K562 (cell line): ENCODE results near the gene HPCAL1. TPM values are rescaled to one million over a fixed set of nuclear protein-coding genes. Genes with fewer than 3 reads are reported as not detected.

Experiments used
- BHLHE40 ChIP-seq: IDR thresholded peaks from 2 replicates; pipeline ENCODE4 v1.6.1; 2011; ENCODE audit warnings: low read length, improper control_type of control experiment
- FOXK1 ChIP-seq: sonication (generic); formaldehyde crosslinking; IDR thresholded peaks from 2 replicates; pipeline ENCODE4 v1.8.0; 2022; ENCODE audit warnings: missing genetic modification reagents, mild to moderate bottlenecking, borderline replicate concordance
- GABPA ChIP-seq: fragments of 200-800 bp; sonication (Bioruptor generic); conservative IDR thresholded peaks from 2 replicates; pipeline ENCODE4 v1.6.1; 2016; ENCODE audit warnings: low read depth, missing genetic modification characterization, missing compliant biosample characterization
- GABPB1 ChIP-seq: sonication (generic); formaldehyde crosslinking; IDR thresholded peaks from 2 replicates; pipeline ENCODE4 v1.8.0; 2022; ENCODE audit warnings: mild to moderate bottlenecking, missing genetic modification reagents
- GATAD2A ChIP-seq: fragments of 450-650 bp; IDR thresholded peaks from 2 replicates; pipeline ENCODE4 v1.6.1; 2017
- MYC ChIP-seq, 2 experiments: fragments of 250-450 bp in 1 of 2; sonication (Bioruptor Pico) in 1 of 2; IDR thresholded peaks; 2 replicates each; pipeline versions ENCODE4 v1.5.1 to v1.6.1; 2012 to 2021; ENCODE audit warnings: low read depth in 2 of 2, borderline replicate concordance in 1 of 2, improper control_type of control experiment in 1 of 2, low read length in 1 of 2, mild to moderate bottlenecking in 1 of 2, moderate library complexity in 1 of 2
- NFRKB ChIP-seq: fragments of 450-650 bp; IDR thresholded peaks from 2 replicates; pipeline ENCODE4 v1.6.1; 2016; ENCODE audit warnings: low read depth
- NR2C2 ChIP-seq, 2 experiments: fragments of 200-800 bp in 1 of 2; sonication (Bioruptor generic) in 1 of 2; sonication (generic) in 1 of 2; formaldehyde crosslinking in 1 of 2; IDR thresholded peaks; 2 replicates each; pipeline versions ENCODE4 v1.6.1 to v1.8.0; 2016 to 2022; ENCODE audit warnings: mild to moderate bottlenecking in 1 of 2, missing compliant biosample characterization in 1 of 2, missing genetic modification characterization in 1 of 2, missing genetic modification reagents in 1 of 2
- PHF8 ChIP-seq: fragments of 200-600 bp; sonication (generic); IDR thresholded peaks from 2 replicates; pipeline ENCODE4 v1.6.1; 2012; ENCODE audit warnings: mixed run types, mild to moderate bottlenecking, inconsistent platforms, low read length, moderate library complexity, borderline replicate concordance
- RBM34 ChIP-seq: fragments of 200-400 bp; formaldehyde crosslinking; IDR thresholded peaks from 2 replicates; pipeline ENCODE4 v1.6.1; 2018; ENCODE audit warnings: low read length, borderline replicate concordance; ENCODE audit not compliant: insufficient read depth
- SLC30A9 ChIP-seq: fragments of 250-450 bp; sonication (Bioruptor Pico); IDR thresholded peaks from 2 replicates; pipeline ENCODE4 v1.8.0; 2022; ENCODE audit warnings: mild to moderate bottlenecking, moderate library complexity
- SMARCC2 ChIP-seq: fragments of 450-650 bp; IDR thresholded peaks from 2 replicates; pipeline ENCODE4 v1.6.1; 2017; ENCODE audit warnings: antibody characterized with exemption, moderate library complexity, mild to moderate bottlenecking, low read depth
- SUPT5H ChIP-seq: fragments of 450-650 bp; IDR thresholded peaks from 2 replicates; pipeline ENCODE4 v1.6.1; 2016
- polyA plus RNA-seq, 8 experiments: library from polyadenylated mRNA; depleted of rRNA in 4 of 8; stranded (reverse) in 5 of 8; unstranded in 3 of 8; fragments of >200 nt; fragmentation: Nextera tagmentation in 2 of 8; fragmentation: Illumina TruSeq in 1 of 8; extraction: Ambion mirVana in 2 of 8; extraction: Trizol in 1 of 8; gene quantifications; 2 replicates each; pipeline versions ENCODE4 v1.2.1 to v1.2.3, GENCODE V29; 2011 to 2014; ENCODE audit warnings: inconsistent platforms in 1 of 8, missing spikeins in 1 of 8
- total RNA-seq, 7 experiments: library from RNA; depleted of rRNA in 6 of 7; stranded (reverse); fragments of >200 nt in 6 of 7; fragmentation: Illumina TruSeq in 2 of 7; extraction: Trizol in 2 of 7; gene quantifications; 2 replicates each; pipeline versions ENCODE4 v1.2.1 to v1.2.3, GENCODE V29; 2011 to 2021; ENCODE audit warnings: low replicate concordance in 1 of 7
- TF ChIP-seq, protein P1 (sequence below), 2 experiments: fragments of 450-650 bp; IDR thresholded peaks; 2 replicates each; pipeline ENCODE4 v1.6.1; 2018; ENCODE audit warnings: mild to moderate bottlenecking in 2 of 2, low read depth in 1 of 2; ENCODE audit not compliant: partially characterized antibody in 2 of 2
- TF ChIP-seq, protein P2 (sequence below): sonication (generic); formaldehyde crosslinking; IDR thresholded peaks from 2 replicates; pipeline ENCODE4 v1.8.1; 2023; ENCODE audit warnings: mild to moderate bottlenecking, missing genetic modification reagents
- TF ChIP-seq, protein P3 (sequence below): fragments of 450-650 bp; IDR thresholded peaks from 2 replicates; pipeline ENCODE4 v1.6.1; 2016; ENCODE audit warnings: missing biosample characterization, missing genetic modification characterization
- TF ChIP-seq, protein P4 (sequence below), 3 experiments: IDR thresholded peaks in 2 of 3; conservative IDR thresholded peaks in 1 of 3; 2 replicates each; pipeline ENCODE4 v1.5.1; 2011 to 2012; ENCODE audit warnings: low read length in 3 of 3, mild to moderate bottlenecking in 3 of 3, control low read depth in 2 of 3, improper control_type of control experiment in 1 of 3, inconsistent platforms in 1 of 3, low read depth in 1 of 3, mixed read lengths in 1 of 3, moderate library complexity in 1 of 3; ENCODE audit not compliant: insufficient read depth in 2 of 3

HPCAL1 gene
- total and polyA plus RNA-seq, 9 of the 15 experiments (the other 6 are each of a cell fraction or from before 2014, with no cell fraction given), result 2.7 to 65.5 (median 23.9) TPM

DNA sequence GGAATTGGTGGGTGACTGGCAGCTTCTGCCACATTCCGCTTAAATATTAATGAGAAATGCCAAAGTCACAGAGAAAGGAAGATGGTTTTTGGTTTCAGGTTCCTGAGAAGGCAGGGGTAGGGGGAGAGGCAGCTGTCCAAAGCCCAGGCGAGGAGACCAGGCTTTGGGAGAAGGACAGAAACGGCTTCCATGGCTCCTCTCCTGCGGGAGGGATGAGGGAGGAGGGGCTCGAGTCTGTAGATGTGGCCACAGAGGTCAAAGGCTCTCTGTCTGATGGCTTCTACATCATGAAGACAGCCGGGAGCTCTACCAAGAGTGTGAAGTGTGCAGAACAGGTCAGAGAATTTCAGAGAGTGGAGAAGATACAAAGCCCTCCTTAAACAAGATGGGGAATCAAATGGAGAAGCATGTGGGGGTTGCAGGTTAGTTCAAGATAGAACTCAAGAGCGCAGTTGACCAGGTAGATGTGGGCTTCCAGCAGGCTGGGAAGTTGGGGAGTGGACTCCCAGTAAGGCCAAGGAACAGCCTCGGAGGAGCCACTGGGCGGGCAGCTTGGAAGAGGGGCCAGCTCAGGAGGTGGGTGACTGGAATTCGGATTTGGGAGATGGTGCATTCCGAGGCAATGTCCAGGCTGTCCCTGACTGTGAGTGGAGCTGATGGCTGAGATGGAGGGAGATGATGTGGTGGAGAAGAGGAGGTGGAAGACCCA lies 23.8 kb upstream of the HPCAL1 start (continued):
- TF ChIP-seq, protein P1, sequence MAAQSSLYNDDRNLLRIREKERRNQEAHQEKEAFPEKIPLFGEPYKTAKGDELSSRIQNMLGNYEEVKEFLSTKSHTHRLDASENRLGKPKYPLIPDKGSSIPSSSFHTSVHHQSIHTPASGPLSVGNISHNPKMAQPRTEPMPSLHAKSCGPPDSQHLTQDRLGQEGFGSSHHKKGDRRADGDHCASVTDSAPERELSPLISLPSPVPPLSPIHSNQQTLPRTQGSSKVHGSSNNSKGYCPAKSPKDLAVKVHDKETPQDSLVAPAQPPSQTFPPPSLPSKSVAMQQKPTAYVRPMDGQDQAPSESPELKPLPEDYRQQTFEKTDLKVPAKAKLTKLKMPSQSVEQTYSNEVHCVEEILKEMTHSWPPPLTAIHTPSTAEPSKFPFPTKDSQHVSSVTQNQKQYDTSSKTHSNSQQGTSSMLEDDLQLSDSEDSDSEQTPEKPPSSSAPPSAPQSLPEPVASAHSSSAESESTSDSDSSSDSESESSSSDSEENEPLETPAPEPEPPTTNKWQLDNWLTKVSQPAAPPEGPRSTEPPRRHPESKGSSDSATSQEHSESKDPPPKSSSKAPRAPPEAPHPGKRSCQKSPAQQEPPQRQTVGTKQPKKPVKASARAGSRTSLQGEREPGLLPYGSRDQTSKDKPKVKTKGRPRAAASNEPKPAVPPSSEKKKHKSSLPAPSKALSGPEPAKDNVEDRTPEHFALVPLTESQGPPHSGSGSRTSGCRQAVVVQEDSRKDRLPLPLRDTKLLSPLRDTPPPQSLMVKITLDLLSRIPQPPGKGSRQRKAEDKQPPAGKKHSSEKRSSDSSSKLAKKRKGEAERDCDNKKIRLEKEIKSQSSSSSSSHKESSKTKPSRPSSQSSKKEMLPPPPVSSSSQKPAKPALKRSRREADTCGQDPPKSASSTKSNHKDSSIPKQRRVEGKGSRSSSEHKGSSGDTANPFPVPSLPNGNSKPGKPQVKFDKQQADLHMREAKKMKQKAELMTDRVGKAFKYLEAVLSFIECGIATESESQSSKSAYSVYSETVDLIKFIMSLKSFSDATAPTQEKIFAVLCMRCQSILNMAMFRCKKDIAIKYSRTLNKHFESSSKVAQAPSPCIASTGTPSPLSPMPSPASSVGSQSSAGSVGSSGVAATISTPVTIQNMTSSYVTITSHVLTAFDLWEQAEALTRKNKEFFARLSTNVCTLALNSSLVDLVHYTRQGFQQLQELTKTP (IDR thresholded peaks at IDR 0.05; ENCODE audit: low read depth in 1 of 2, partially characterized antibody in 2 of 2), result no peak
- TF ChIP-seq, protein P2, sequence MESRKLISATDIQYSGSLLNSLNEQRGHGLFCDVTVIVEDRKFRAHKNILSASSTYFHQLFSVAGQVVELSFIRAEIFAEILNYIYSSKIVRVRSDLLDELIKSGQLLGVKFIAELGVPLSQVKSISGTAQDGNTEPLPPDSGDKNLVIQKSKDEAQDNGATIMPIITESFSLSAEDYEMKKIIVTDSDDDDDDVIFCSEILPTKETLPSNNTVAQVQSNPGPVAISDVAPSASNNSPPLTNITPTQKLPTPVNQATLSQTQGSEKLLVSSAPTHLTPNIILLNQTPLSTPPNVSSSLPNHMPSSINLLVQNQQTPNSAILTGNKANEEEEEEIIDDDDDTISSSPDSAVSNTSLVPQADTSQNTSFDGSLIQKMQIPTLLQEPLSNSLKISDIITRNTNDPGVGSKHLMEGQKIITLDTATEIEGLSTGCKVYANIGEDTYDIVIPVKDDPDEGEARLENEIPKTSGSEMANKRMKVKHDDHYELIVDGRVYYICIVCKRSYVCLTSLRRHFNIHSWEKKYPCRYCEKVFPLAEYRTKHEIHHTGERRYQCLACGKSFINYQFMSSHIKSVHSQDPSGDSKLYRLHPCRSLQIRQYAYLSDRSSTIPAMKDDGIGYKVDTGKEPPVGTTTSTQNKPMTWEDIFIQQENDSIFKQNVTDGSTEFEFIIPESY (CRISPR knock-in tag), result peak; percentile 26; the same call in 1 of the 2 replicates
- TF ChIP-seq RBM34, result no peak
- no peak for TF ChIP-seq SMARCC2
- TF ChIP-seq SUPT5H, result peak; percentile 75
- peak; percentile 10; the same call in 1 of the 2 replicates for TF ChIP-seq GABPB1
- TF ChIP-seq GATAD2A, result no peak
- TF ChIP-seq BHLHE40, result 0 out of 2 replicates have a peak, but pooled peaks have one; percentile 3
- peak; percentile 91; the same call in 1 of the 2 replicates for TF ChIP-seq NFRKB
- TF ChIP-seq PHF8, result peak; percentile 53; the same call in 1 of the 2 replicates
- TF ChIP-seq, protein P3, sequence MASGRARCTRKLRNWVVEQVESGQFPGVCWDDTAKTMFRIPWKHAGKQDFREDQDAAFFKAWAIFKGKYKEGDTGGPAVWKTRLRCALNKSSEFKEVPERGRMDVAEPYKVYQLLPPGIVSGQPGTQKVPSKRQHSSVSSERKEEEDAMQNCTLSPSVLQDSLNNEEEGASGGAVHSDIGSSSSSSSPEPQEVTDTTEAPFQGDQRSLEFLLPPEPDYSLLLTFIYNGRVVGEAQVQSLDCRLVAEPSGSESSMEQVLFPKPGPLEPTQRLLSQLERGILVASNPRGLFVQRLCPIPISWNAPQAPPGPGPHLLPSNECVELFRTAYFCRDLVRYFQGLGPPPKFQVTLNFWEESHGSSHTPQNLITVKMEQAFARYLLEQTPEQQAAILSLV (tag), result 0 out of 2 replicates have a peak, but pooled peaks have one; percentile 15
- peak; percentile 62 for TF ChIP-seq GABPA
- TF ChIP-seq, protein P4, sequence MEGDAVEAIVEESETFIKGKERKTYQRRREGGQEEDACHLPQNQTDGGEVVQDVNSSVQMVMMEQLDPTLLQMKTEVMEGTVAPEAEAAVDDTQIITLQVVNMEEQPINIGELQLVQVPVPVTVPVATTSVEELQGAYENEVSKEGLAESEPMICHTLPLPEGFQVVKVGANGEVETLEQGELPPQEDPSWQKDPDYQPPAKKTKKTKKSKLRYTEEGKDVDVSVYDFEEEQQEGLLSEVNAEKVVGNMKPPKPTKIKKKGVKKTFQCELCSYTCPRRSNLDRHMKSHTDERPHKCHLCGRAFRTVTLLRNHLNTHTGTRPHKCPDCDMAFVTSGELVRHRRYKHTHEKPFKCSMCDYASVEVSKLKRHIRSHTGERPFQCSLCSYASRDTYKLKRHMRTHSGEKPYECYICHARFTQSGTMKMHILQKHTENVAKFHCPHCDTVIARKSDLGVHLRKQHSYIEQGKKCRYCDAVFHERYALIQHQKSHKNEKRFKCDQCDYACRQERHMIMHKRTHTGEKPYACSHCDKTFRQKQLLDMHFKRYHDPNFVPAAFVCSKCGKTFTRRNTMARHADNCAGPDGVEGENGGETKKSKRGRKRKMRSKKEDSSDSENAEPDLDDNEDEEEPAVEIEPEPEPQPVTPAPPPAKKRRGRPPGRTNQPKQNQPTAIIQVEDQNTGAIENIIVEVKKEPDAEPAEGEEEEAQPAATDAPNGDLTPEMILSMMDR (IDR thresholded peaks at IDR 0.05 in 2 of 3, conservative IDR thresholded peaks at IDR 0.05 in 1 of 3; ENCODE audit: insufficient read depth in 2 of 3, low read depth in 1 of 3, low read length in 3 of 3), result no peak
- no peak; the same call in 1 of the 2 replicates for TF ChIP-seq NR2C2 (CRISPR knock-in tag; IDR thresholded peaks at IDR 0.05)
- peak; percentile 88 for TF ChIP-seq NR2C2 (tag; IDR thresholded peaks at IDR 0.05)
- no peak for TF ChIP-seq SLC30A9 (CRISPR knock-in tag)
- TF ChIP-seq MYC (IDR thresholded peaks at IDR 0.05; ENCODE audit: low read depth, low read length), result no peak
- TF ChIP-seq MYC (CRISPR knock-in tag; IDR thresholded peaks at IDR 0.05; ENCODE audit: borderline replicate concordance, low read depth), result 0 out of 2 replicates have a peak, but pooled peaks have one; percentile 2
- 0 out of 2 replicates have a peak, but pooled peaks have one; percentile 25 for TF ChIP-seq FOXK1 (CRISPR knock-in tag)
